Neural cell (in vitro differentiated cells): ENCODE results near the gene DONSON. TPM values are rescaled to one million over a fixed set of nuclear protein-coding genes. Genes with fewer than 3 reads are reported as not detected.

ENCODE experiments used
- H2AFZ ChIP-seq: fragments of 200-600, 300-800 bp; sonication (generic), shearing (Covaris generic); 2 replicates; pipeline ENCODE4 v1.6.0; 2014; ENCODE audit warnings: low read depth, mild to moderate bottlenecking, antibody characterized with exemption, low read length, moderate library complexity
- H3F3A ChIP-seq: fragments of 200-600 bp; shearing (Covaris generic); 2 replicates; pipeline ENCODE4 v1.6.1; 2016; ENCODE audit warnings: mild to moderate bottlenecking, moderate library complexity, mixed read lengths, antibody characterized with exemption, low read length; ENCODE audit not compliant: insufficient read depth, poor library complexity, severe bottlenecking
- H3K27ac ChIP-seq: fragments of 200-600, 300-800 bp; sonication (generic), shearing (Covaris generic); 2 replicates; pipeline ENCODE4 v1.5.1; 2014; ENCODE audit warnings: mild to moderate bottlenecking, low read length, moderate library complexity
- H3K27me3 ChIP-seq: fragments of 300-800, 200-600 bp; sonication (generic), shearing (Covaris generic); 2 replicates; pipeline ENCODE4 v1.6.0; 2014; ENCODE audit warnings: mild to moderate bottlenecking, low read depth, low read length, moderate library complexity; ENCODE audit not compliant: insufficient read depth
- H3K36me3 ChIP-seq: fragments of 300-800, 200-600 bp; sonication (generic), shearing (Covaris generic); 2 replicates; pipeline ENCODE4 v1.5.1; 2014; ENCODE audit warnings: mild to moderate bottlenecking, antibody characterized with exemption, low read length, moderate library complexity; ENCODE audit not compliant: insufficient read depth
- H3K4me2 ChIP-seq: fragments of 300-800, 200-600 bp; sonication (generic), shearing (Covaris generic); 2 replicates; pipeline ENCODE4 v1.6.0; 2014; ENCODE audit warnings: mild to moderate bottlenecking, low read length
- H3K4me3 ChIP-seq: fragments of 300-800, 200-600 bp; sonication (generic), shearing (Covaris generic); 2 replicates; pipeline ENCODE4 v1.5.1; 2014; ENCODE audit warnings: mild to moderate bottlenecking, low read length, moderate library complexity
- H3K79me2 ChIP-seq: fragments of 200-600 bp; shearing (Covaris generic); replicated peaks from 2 replicates; pipeline ENCODE4 v1.6.0; 2014; ENCODE audit warnings: mild to moderate bottlenecking, low read length, moderate library complexity; ENCODE audit not compliant: insufficient read depth
- H3K9ac ChIP-seq: fragments of 300-800, 200-600 bp; sonication (generic), shearing (Covaris generic); 2 replicates; pipeline ENCODE4 v1.6.1; 2016; ENCODE audit warnings: mild to moderate bottlenecking, low read length, mixed read lengths
- H3K9me2 ChIP-seq: fragments of 200-600 bp; shearing (Covaris generic); 2 replicates; pipeline ENCODE4 v1.6.1; 2016; ENCODE audit warnings: mild to moderate bottlenecking, low read length, mixed read lengths; ENCODE audit not compliant: insufficient read depth
- H3K9me3 ChIP-seq: fragments of 200-600, 300-800 bp; sonication (generic), shearing (Covaris generic); 2 replicates; pipeline ENCODE4 v1.6.1; 2016; ENCODE audit warnings: mild to moderate bottlenecking, mixed run types, low read length, moderate library complexity, mixed read lengths
- H4K20me1 ChIP-seq: fragments of 200-600 bp; shearing (Covaris generic); 2 replicates; pipeline ENCODE4 v1.6.1; 2016; ENCODE audit warnings: mild to moderate bottlenecking, mixed run types; ENCODE audit not compliant: insufficient read depth
- EP300 ChIP-seq: fragments of 450-650 bp; conservative IDR thresholded peaks from 2 replicates; pipeline ENCODE4 v1.6.1; 2014; ENCODE audit warnings: antibody characterized with exemption, mild to moderate bottlenecking, moderate library complexity; ENCODE audit not compliant: poor library complexity, severe bottlenecking
- EZH2 ChIP-seq: fragments of 200-600, 300-800 bp; shearing (Covaris generic), sonication (generic); IDR thresholded peaks from 2 replicates; pipeline ENCODE4 v1.6.1; 2014; ENCODE audit warnings: antibody characterized with exemption, low read length, borderline replicate concordance, mild to moderate bottlenecking; ENCODE audit not compliant: insufficient read depth, poor library complexity, severe bottlenecking
- MXI1 ChIP-seq: fragments of 450-650 bp; conservative IDR thresholded peaks from 2 replicates; pipeline ENCODE4 v1.6.1; 2014; ENCODE audit warnings: antibody characterized with exemption, mild to moderate bottlenecking; ENCODE audit not compliant: poor library complexity, severe bottlenecking
- POLR2AphosphoS5 ChIP-seq: IDR thresholded peaks from 2 replicates; pipeline ENCODE4 v1.6.1; 2012
- RAD21 ChIP-seq: fragments of 450-650 bp; conservative IDR thresholded peaks from 2 replicates; pipeline ENCODE4 v1.6.1; 2014; ENCODE audit warnings: antibody characterized with exemption, mild to moderate bottlenecking, moderate library complexity
- SMC3 ChIP-seq: fragments of 450-650 bp; conservative IDR thresholded peaks from 2 replicates; pipeline ENCODE4 v1.6.1; 2014; ENCODE audit warnings: antibody characterized with exemption, mild to moderate bottlenecking, moderate library complexity; ENCODE audit not compliant: poor library complexity
- TAF1 ChIP-seq: IDR thresholded peaks from 2 replicates; pipeline ENCODE4 v1.6.1; 2012; ENCODE audit warnings: low read depth
- polyA plus RNA-seq: library from polyadenylated mRNA; depleted of rRNA; stranded (reverse); fragments of >200 nt; gene quantifications from 2 replicates; pipeline ENCODE4 v1.2.3, GENCODE V29; 2014
- TF ChIP-seq, protein P1 (sequence below): fragments of 450-650 bp; IDR thresholded peaks from 2 replicates; pipeline ENCODE4 v1.5.1; 2014; ENCODE audit warnings: antibody characterized with exemption, mild to moderate bottlenecking, moderate library complexity; ENCODE audit not compliant: poor library complexity, severe bottlenecking
- TF ChIP-seq, protein P2 (sequence below): IDR thresholded peaks from 2 replicates; pipeline ENCODE4 v1.6.1; 2012; ENCODE audit warnings: borderline replicate concordance

The DONSON gene
- polyA plus RNA-seq, 1 donor from 2014 or later, result 46.2 TPM

DNA sequence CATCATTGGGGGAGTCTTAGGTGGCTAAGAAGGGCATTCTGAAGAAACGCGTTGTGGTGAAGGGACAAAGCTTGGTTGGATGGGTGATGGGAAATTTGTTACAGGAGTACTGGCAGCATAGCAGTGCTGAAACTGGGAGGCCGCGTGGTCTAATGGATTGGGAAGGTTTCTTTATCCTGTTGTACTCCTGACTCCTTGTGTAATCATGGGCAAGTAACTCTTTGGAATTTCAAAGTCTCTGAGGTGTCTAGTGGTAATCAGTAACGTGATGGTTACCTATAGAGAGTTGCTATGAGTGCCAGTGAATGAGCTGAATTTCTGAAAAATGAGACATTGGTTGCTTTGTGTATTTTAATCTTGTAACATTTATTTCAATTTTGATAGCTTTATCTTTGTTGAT, 18.5 kb downstream of the DONSON start:
- Histone ChIP-seq H3K9ac (no peak overlapping the region), H3K79me2 (peaks cover 4% of the 10 kb centered on the region), H3K9me2 (no peaks in the 10 kb centered on the region), H3K9me3 (no peaks in the 10 kb centered on the region), H3K4me3 (no peak overlapping the region), H4K20me1 (no peaks in the 10 kb centered on the region), H3F3A (no peaks in the 10 kb centered on the region), H2AFZ (no peak overlapping the region), H3K36me3 (peaks cover 3% of the 10 kb centered on the region), H3K27ac (no peak overlapping the region), H3K27me3 (no peaks in the 10 kb centered on the region), H3K4me2 (no peak overlapping the region)
- no peak for TF ChIP-seq RAD21
- no peak for TF ChIP-seq SMC3

DNA sequence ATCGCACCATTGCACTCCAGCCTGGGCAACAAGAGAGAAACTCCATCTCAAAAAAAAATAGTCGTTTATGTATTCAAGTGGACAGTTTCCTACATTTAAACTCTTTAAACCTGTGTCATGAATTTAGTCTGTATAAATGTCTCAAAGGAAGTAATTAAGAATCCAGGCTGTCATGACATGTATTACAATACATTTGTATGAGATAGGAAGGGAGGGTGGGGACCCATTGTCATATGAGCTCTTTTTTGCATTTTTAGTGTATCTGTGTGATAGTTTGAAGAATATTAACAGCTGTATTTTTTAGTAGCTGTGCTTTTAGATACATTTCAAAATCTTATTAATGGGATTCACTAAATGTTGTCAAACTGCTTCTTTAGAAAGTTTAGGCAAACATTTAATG, 20.0 kb downstream of the DONSON start:
- Histone ChIP-seq H3K36me3 (peaks cover 3% of the 10 kb centered on the region), H3K4me2 (no peak overlapping the region), H3K79me2 (peaks cover 11% of the 10 kb centered on the region), H2AFZ (no peak overlapping the region), H4K20me1 (no peaks in the 10 kb centered on the region), H3F3A (no peaks in the 10 kb centered on the region), H3K27ac (no peak overlapping the region), H3K4me3 (no peak overlapping the region), H3K27me3 (no peaks in the 10 kb centered on the region), H3K9me3 (no peaks in the 10 kb centered on the region), H3K9me2 (no peaks in the 10 kb centered on the region), H3K9ac (no peak overlapping the region)
- TF ChIP-seq TAF1 (no peak), POLR2AphosphoS5 (no peak), RAD21 (no peak)
- TF ChIP-seq, protein P1, sequence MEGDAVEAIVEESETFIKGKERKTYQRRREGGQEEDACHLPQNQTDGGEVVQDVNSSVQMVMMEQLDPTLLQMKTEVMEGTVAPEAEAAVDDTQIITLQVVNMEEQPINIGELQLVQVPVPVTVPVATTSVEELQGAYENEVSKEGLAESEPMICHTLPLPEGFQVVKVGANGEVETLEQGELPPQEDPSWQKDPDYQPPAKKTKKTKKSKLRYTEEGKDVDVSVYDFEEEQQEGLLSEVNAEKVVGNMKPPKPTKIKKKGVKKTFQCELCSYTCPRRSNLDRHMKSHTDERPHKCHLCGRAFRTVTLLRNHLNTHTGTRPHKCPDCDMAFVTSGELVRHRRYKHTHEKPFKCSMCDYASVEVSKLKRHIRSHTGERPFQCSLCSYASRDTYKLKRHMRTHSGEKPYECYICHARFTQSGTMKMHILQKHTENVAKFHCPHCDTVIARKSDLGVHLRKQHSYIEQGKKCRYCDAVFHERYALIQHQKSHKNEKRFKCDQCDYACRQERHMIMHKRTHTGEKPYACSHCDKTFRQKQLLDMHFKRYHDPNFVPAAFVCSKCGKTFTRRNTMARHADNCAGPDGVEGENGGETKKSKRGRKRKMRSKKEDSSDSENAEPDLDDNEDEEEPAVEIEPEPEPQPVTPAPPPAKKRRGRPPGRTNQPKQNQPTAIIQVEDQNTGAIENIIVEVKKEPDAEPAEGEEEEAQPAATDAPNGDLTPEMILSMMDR, result no peak

DNA sequence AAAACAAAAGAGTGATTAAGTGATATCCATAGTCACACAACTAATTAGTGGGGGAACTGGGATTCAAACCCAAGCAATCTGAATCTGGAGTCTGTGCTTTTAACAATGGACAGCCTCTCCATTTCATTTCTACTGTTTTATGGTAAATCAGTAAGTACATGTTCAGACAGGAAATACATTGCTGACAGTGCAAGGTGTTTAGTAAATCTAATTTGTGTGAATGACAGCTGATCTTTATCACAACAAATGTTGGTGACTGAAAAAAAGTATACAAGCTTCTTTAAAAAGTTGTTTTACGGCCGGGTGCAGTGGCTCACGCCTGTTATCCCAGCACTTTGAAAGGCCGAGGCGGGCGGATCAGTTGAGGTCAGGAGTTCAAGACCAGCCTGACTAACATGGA, 20.6 kb downstream of the DONSON start:
- Histone ChIP-seq H3K9ac (no peak overlapping the region), H3K36me3 (peaks cover 3% of the 10 kb centered on the region)

More for the DNA sequence above, 20.6 kb downstream of the DONSON start:
- Histone ChIP-seq H3K9me3 (no peaks in the 10 kb centered on the region), H3F3A (no peaks in the 10 kb centered on the region), H3K27ac (no peak overlapping the region), H3K79me2 (peaks cover 13% of the 10 kb centered on the region), H2AFZ (no peak overlapping the region), H3K4me3 (no peak overlapping the region), H3K9me2 (no peaks in the 10 kb centered on the region), H3K27me3 (no peaks in the 10 kb centered on the region), H4K20me1 (no peaks in the 10 kb centered on the region), H3K4me2 (no peak overlapping the region)
- TF ChIP-seq, protein P1, result no peak
- no peak for TF ChIP-seq EZH2
- TF ChIP-seq TAF1, result no peak
- no peak for TF ChIP-seq EP300
- TF ChIP-seq RAD21, result no peak
- TF ChIP-seq POLR2AphosphoS5, result no peak
- no peak for TF ChIP-seq MXI1
- TF ChIP-seq, protein P2, sequence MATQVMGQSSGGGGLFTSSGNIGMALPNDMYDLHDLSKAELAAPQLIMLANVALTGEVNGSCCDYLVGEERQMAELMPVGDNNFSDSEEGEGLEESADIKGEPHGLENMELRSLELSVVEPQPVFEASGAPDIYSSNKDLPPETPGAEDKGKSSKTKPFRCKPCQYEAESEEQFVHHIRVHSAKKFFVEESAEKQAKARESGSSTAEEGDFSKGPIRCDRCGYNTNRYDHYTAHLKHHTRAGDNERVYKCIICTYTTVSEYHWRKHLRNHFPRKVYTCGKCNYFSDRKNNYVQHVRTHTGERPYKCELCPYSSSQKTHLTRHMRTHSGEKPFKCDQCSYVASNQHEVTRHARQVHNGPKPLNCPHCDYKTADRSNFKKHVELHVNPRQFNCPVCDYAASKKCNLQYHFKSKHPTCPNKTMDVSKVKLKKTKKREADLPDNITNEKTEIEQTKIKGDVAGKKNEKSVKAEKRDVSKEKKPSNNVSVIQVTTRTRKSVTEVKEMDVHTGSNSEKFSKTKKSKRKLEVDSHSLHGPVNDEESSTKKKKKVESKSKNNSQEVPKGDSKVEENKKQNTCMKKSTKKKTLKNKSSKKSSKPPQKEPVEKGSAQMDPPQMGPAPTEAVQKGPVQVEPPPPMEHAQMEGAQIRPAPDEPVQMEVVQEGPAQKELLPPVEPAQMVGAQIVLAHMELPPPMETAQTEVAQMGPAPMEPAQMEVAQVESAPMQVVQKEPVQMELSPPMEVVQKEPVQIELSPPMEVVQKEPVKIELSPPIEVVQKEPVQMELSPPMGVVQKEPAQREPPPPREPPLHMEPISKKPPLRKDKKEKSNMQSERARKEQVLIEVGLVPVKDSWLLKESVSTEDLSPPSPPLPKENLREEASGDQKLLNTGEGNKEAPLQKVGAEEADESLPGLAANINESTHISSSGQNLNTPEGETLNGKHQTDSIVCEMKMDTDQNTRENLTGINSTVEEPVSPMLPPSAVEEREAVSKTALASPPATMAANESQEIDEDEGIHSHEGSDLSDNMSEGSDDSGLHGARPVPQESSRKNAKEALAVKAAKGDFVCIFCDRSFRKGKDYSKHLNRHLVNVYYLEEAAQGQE, result no peak
- no peak for TF ChIP-seq SMC3
